GM04504 (cell line): ENCODE data around the gene EIF1AD.
"Not testable (repeated sequence)": the region's sequence is repeated elsewhere in the genome, so short reads cannot be mapped to it uniquely, and the experiment has no call there.

Source experiments
- DNase-seq: peaks from one replicate; pipeline ENCODE4 v3.0.0-alpha.2; 2012; ENCODE audit warnings: low read depth

EIF1AD gene, protein sequence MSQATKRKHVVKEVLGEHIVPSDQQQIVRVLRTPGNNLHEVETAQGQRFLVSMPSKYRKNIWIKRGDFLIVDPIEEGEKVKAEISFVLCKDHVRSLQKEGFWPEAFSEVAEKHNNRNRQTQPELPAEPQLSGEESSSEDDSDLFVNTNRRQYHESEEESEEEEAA

GRCh38 chr11:66001942-66002647 lies at the start of gene EIF1AD, which contains the start of gene BANF1:
TSS of gene EIF1AD (minus strand) at chr11:66002157. CDS start at chr11:66000389, 1,768 bp downstream.
TSS of gene BANF1 (plus strand) at chr11:66002503. CDS start at chr11:66003251, 748 bp downstream.
- peak; percentile 97 for DNase-seq

- DNase-seq = no peak
Observed at GRCh38 chr11:66051371-66051765, 49.4 kb upstream of the EIF1AD start.

- DNase-seq = no peak
Observed at GRCh38 chr11:66050581-66051231, 48.7 kb upstream of the EIF1AD start.

DNA sequence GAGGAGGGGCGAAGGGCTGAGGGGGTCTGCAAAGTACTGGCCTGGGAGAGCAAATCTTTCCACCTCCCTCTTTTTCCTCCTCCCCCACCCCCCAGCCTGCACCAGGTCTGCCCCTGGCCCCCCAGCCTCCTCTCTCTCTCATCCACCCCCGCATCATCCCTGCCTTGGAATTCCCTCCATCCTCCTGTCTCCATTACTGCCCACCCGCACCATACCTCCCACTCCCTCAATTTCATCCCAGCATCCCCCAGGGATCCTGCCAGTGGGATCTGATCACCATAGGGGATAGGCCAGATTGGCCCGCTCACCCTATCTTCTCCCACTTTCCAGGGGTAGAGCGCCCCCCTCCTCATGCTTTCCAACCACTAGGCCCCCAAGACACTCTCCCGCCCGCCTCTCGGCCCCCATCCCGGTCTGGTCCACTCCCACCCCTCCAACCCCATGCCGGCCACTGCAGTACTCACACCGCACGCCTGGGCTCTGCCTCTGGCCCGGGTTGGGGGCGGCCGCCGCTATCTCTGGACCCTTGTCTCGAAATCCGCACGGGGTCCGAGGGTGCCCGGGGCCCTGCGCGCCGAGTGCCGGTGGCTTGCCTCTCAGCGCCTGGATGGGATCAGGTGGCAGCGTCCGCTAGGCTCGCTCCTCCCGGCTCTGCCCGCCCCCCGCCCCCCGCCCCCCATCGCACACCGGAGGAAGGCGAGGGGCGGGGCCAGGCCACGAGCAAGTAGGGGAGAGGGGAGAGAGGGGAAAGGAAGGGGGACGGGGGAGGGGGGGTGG lies 46.8 kb upstream of the EIF1AD start, which contains the start of gene GAL3ST3:
Gene GAL3ST3 (minus strand): TSS at position 615 of the 777 bp plus-strand sequence. CDS start 3,746 bp downstream, outside the sequence.
- DNase-seq = no peak

DNA sequence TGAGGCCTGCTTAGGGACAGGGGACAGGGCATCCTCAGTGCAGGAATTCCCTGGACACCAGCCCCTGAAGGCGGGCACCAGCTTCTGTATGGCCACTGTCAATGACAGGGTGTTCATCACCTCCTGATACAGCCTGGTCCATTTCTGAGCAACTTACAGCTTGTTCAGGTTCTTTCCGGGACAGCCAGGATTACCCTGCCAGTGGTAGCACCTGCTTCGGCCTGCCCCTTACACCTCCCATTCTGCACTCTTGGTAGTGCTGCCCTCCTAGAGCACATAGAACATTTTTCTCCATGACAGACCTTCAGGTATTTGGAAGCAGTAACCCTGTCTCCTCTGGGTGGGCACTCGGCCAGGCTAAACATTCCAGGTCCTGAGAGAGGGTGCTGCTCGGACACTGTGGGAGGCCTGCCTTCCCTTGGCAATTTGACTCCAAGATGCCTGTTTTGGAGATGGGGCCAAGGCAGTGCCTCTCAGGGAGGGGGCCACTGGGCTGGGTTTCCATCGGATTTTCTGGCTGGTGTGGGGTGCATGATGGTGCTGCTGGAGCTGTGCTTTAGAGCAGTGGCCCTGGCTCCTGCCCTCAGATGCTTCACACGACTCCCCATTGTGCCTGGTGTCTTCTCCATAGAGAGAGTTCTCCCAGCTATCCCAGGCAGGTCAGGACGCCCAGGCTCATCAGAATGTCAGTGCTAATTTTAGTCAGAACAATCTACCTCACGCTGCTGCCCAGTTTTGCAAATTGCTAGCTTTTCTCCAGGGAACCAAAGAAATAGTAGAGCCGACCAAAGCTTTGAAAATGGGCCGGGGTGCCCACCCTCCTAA lies 45.8 kb upstream of the EIF1AD start:
- DNase-seq = no peak

- DNase-seq = no peak
Observed at GRCh38 chr11:66046901-66047300, 44.9 kb upstream of the EIF1AD start.

GRCh38 chr11:66045177-66045639 lies 43.3 kb upstream of the EIF1AD start:
- DNase-seq = peak; percentile 36

DNA sequence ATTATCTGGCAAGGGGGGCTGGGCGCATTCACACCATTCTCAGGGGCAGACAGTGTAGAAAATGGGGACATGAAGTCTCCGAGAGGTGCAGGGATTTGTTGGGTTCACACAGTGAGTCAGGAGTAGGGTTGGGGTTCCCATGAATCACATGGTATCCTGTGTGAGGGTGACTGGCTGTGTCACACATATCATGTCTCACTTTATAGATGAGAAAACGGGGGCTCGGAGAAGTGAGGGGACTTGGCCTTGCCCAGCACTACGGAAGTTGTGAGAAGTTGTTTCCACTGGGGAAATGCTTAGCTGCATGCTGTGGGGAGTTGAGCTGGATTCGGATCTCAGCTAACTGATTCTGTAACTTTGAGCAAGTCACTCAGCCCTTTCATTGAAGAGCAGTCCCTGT lies 42.8 kb upstream of the EIF1AD start:
- no peak for DNase-seq

DNA sequence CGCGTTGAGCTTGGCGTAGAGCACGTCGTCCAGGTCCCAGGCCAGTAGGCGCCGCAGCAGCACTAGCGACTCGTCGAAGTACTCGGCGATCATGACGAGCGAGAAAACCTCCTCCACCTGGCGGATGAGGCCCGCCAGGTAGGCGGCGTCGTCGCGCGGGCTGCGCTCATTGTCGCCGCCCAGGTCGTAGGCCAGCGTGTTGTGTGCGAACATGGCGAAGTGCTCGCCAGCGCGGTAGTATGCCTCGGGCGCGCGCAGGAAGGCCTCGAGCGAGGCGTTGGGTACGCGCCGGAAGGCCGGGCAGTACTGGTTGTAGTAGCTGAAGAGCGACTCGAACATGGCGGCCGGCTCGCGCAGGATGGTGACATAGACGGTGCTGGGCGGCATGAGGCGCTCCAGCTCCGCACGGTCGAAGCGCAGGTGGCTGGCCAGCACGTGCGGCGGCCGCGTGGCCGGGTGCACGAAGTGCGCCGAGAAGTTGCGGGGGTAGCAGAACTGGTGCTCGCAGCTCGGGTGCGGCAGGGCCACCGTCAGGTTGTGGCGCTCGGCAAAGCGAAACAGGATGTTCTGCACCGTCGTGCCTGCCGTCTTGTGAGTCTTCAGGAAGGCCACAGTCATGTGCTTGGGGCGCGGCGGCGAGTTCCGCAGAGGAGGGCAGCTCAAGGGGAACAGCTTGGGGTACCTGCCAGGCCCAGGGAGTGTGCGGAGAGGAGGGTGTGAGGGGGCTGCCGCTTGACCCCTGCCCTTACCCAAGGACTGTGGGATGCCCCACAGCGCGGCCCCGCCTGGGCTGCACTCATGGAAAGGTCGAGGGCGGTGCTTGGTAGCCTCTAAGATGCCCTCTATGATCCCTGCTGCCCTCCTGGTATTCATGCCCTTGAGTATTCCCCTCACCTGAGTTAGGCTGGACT lies 41.3 kb upstream of the EIF1AD start:
- no peak for DNase-seq

DNA sequence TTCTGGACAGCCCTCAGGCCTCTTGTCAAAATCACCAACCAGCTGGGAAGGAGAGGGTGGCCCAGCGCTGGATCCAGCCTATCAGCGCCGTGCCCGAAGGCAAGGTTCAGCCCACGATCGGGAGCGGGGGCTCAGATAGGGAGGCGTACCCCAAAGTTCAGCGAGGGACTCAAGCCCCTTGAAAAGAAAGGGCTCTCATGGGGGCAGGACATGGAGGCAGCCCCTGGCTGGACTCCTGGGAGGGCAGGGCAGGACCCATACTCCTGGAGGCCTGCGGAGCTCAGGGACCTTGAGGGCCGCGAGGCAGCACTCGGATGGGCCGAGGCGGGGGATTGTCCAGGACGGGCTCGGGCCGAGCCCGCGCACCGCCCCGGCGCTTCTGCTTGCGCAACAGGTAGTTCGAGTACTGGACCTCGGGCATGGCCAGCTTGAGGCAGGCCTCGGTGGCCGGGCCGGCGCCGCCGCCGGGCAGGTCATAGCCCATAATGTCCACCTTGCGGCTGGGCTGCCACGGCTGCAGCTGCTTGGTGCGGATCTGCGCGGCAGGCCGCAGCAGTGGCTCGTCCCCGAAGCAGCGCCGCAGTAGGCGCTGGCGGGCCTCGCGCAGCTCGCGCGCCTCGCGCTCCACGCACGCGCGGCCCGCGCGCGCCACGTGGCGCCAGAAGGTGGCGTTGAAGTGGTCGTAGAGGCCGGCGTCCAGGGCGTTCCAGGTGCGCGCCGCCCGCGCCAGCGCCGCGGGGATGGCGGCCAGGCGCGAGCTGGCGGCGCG lies 40.5 kb upstream of the EIF1AD start:
- DNase-seq = no peak

- no peak for DNase-seq
Observed at GRCh38 chr11:66039765-66040164, 37.8 kb upstream of the EIF1AD start.

- no peak for DNase-seq
Observed at GRCh38 chr11:66037327-66037726, 35.4 kb upstream of the EIF1AD start.

DNA sequence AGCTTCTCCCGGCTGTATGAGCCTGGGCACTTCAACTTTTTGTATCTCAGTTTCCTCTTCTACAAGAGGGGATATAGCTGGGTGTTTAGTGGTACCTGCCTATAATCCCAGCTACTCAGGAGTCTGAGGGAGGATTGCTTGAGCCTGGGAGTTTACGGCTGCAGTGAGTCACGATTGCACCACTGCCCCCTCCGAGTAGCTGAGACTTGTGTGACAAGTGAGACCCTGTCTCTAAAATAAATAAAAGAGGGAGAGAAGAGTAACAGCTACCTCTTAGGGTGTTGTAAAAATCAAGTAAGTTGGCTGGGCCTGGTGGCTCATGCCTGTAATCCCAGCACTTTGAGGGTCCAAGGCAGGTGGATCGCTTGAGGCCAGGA lies 34.4 kb upstream of the EIF1AD start:
- DNase-seq = no peak

DNA sequence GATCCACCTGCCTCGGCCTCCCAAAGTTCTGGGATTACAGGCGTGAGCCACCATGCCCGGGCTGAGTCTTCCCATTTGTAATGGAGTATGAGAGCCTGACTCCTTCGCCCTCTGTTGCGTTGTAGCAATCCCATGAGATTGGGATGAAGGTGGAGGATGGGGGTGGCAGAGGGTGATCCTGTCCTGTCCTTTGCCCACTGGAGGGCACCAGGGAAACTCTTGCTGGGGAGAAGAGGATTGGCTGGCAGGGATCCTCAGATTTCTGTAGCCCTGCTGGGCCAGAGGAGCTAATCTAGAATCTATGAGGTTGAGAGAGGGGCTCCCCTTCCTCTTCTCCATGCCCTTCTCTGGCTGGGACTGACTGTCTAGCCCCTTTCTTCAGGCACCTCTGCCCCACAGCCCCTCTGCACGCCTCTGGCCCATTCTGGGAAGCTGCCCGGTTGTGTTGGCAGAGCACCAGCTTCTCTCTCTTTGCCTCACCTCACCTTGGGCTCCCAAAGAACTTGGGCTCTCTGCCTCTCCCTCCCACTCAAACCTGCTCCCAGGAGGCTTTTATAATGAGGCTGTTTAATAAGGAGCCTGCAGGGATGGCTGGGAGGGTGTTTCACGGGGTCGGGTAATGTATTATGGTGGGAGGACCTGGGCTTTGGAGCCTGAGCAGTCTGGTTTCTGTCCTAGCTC lies 33.8 kb upstream of the EIF1AD start:
- DNase-seq = no peak

- no peak for DNase-seq
Observed at GRCh38 chr11:66032957-66033735, 31.2 kb upstream of the EIF1AD start.

DNA sequence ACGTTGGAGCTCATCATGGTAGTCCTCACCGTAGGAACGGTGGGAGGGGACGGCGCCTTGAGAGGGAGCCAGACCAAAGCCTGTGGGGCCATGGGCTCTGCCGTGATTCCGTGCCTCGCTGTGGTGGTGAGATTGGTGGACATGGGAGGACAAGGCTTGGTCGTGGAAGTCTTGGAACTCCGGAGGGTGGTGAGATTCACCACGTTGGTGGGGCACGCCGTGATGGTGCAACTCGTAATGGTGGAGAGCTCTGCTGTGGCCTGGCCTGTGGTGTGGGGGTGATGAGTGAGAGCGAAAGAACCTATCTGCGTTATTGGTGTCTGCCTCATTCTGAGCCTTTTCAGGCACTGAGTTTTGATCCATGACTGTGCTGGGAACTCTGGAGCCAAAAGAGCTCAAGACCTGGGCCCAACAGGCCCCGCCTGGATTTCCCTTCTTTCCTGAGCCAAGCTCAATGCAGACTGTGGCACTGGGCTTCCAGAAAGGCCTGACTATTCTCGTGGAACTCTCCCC lies 24.1 kb upstream of the EIF1AD start, which contains the start of gene CATSPER1:
Gene CATSPER1 (minus strand): TSS at position 463 of the 513 bp plus-strand sequence. CDS start 100 bp downstream, at position 363.
- DNase-seq = no peak

DNA sequence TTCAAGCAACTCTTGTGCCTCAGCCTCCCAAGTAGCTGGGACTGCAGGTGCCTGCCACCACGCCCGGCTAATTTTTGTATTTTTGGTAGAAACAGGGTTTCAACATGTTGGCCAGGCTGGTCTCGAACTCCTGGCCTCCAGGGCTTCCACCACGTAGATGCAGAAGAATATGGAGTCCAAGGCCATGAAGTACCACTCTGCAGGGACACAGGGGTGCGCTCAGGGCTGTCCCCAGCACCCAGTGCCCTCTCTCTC lies 21.2 kb upstream of the EIF1AD start:
- not testable (repeated sequence) for DNase-seq
